Measurements from ENCODE around the gene COCH.
"Not testable (repeated sequence)": the region's sequence is repeated elsewhere in the genome, so short reads cannot be mapped to it uniquely, and the experiment has no call there.

COCH gene

DNA sequence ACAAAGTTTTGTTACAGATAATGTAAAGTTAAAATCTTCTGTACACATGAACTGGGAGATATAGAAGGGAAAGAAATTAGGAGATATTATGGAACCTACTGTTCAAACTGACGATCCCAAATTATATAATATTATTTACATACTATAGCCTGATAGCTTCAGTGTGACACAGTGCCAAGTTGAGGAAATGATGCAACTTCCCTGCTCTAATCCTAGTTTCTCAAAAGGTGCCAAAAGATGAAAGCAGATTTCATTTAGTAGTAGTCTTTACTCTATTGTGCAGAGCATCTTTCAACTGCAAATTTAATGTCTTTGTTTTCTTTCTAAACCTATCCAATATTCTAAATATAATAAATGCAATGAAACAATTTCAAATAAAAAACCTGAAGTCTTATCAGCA, 46.9 kb downstream of the COCH start:
- no peak for FAIRE-seq
- no peak for DNase-seq (ENCODE audit: low spot score)

DNA sequence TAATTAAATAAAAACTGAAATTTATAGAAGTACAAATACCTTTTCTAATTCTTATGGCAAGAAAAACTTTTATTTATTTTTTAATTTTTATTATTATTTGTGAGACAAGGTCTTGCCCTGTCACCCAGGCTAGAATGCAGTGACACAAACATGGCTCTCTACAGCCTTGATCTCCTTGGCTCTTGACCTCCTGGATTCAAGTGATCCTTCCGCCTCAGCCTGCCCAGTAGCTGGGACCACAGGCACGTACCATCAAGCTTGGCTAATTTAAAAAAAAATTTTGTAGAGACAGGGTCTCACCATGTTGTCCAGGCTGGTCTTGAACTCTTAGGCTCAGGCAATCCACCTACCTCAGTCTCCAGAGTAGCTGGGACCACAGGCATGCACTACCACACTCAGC, 47.4 kb downstream of the COCH start:
- no peak for FAIRE-seq

DNA sequence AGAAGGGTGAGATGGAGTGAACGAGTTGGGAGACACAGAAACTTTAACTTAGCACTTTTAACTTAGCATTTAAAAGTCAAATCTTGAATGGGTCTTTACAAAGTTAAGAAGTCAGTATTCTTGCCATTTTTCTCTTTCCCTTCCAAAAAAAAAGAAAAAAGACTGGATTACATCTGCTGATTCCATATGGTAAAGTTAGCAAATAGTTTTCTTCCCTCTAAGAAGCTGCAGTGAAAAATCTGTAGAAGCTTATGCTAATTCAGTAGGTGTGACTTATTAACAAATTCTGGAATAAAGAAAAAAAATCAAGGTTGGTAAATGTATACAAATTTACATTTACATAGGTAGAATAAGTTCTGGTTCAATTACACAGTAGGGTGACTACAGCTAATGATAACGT, 50.9 kb downstream of the COCH start:
- no peak for FAIRE-seq

More for the DNA sequence above, 47.4 kb downstream of the COCH start:
- no peak for DNase-seq (ENCODE audit: low spot score)

DNA sequence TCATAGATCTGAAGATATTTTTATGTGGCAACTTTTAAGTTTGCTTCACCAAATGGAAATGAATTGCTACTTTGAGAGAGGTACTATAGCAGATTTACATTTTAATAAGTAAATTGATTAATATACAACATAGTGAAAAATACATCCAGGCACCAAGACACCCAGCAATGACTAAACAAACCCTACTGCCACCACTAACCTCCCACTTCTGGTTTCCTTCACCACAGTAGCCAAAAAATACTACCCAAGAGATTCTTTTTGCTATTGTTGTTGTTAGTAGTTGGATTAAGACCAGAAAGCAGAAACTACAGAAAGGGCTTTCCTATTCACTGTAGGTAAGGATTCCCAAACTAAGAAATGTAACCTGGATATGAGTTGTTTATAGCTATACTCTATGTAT, 54.1 kb downstream of the COCH start:
- DNase-seq (ENCODE audit: low spot score) (no peak), FAIRE-seq (no peak)

More for the DNA sequence above, 50.9 kb downstream of the COCH start:
- DNase-seq (ENCODE audit: low spot score), result no peak

DNA sequence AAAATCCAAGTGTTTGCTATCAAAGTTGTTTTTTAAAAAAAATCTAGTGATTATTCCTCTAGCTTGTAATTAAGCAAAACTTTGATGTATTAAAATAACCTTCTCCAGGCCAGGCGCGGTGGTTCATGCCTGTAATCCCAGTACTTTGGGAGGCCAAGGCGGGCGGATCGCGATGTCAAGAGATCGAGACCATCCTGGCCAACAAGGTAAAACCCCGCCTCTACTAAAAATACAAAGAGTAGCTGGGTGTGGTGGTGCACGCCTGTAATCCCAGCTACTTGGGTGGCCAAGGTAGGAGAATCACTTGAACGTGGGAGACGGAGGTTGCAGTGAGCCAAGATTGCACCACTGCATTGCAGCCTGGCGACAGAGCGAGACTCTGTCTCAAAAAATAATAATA, 59.6 kb downstream of the COCH start:
- not testable (repeated sequence) for FAIRE-seq; DNase-seq (ENCODE audit: low spot score)

DNA sequence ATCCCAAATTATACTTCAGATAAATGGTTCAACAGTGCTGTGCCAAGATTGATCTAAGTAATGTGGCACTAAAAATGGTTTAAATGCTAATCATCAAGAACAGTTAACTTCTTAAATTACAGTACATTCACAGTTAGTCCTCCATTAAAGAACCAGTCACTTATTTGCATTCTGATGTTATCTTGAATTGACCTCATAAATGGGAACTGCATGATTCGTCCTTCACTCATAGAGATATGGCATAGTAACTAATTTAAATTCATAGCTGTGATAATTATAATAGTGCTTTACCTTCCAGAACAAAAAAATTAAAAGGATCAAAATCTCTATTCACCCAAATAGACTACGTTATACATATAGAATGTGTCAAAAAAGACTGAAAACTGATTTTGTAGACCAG, 61.1 kb downstream of the COCH start:
- DNase-seq (ENCODE audit: low spot score), result no peak

DNA sequence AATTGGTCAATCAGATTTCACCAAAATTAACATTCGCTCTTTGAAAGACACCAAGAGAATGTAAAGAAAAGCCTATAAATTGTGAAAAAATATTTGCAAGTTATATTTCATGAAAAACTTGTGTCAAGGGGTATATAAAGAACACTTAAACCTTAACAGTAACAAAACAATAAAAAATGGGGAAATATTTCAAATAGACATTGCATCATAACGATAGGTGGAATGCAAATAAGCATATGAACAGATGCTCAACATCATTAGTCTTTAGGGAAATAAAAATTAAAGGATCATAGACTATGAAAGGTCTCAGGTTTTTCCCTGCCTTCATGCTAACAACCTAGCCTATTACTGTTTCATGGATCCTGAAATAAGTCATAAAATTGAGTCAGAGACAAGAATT, 64.3 kb downstream of the COCH start:
- no peak for FAIRE-seq

More for the DNA sequence above, 61.1 kb downstream of the COCH start:
- no peak for FAIRE-seq

More for the DNA sequence above, 64.3 kb downstream of the COCH start:
- DNase-seq (ENCODE audit: low spot score), result no peak

Measured in RCC 7860 (cell line).